ENCODE measurements around the gene SLCO3A1. TPM values are rescaled to one million over a fixed set of nuclear protein-coding genes. Genes with fewer than 3 reads are reported as not detected.

Gene SLCO3A1
- total RNA-seq, 1 donor = 8.6 TPM

DNA sequence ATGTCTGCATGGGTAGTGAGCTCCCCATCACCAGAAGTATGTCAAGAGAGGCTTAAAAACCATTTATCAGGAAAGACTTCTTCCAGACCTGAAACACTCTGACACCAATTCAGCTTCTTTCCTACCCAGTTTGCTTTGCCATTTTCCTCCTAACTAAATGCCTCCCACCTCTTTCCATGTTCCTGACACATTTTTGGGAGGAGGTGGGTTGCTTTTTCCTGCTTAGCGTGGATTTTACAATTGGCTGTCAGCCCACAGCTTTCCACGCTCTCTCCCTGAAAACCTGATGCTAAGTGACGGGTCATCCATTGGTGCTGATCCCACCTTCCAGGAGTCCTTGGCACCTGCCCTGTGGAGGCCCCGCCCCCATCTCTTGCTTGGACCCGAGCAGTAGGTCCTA lies 275.3 kb downstream of the SLCO3A1 start:
- DNase-seq (ENCODE audit: low read depth) = no peak
- TF ChIP-seq CTCF (IDR thresholded peaks at IDR 0.05; ENCODE audit: insufficient read depth, low read depth, low read length) = no peak
- no peak overlapping the region for H3K4me3 ChIP-seq (ENCODE audit: low read depth, low read length)

- no peak for DNase-seq (ENCODE audit: low read depth)
- no peak for TF ChIP-seq CTCF (IDR thresholded peaks at IDR 0.05; ENCODE audit: insufficient read depth, low read depth, low read length)
- no peak overlapping the region for H3K4me3 ChIP-seq (ENCODE audit: low read depth, low read length)
Measured at GRCh38 chr15:92130244-92130643, 276.7 kb downstream of the SLCO3A1 start.

DNA sequence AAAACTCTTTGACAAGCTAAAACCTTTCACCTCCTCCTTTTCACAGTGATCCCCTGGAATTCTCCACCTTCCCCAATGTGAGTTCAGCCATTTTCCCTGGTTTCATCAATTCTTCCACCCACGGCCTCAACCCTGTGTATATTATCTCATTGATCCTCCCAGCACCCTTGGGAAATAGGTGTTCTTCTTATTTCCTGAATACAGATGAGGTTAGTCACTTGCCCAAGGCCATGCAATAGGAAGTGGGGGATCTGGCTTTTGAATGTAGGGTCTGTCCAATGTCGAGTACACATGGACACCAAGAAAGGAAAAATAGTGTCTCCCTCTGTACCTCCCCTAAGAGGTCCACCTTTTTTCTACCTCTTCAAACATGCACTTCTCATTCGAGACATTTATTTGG lies 277.4 kb downstream of the SLCO3A1 start:
- no peak for DNase-seq (ENCODE audit: low read depth)
- H3K4me3 ChIP-seq (ENCODE audit: low read depth, low read length) = no peak overlapping the region
- no peak for TF ChIP-seq CTCF (IDR thresholded peaks at IDR 0.05; ENCODE audit: insufficient read depth, low read depth, low read length)

- no peak for DNase-seq (ENCODE audit: low read depth)
- TF ChIP-seq CTCF (IDR thresholded peaks at IDR 0.05; ENCODE audit: insufficient read depth, low read depth, low read length) = no peak
- no peak overlapping the region for H3K4me3 ChIP-seq (ENCODE audit: low read depth, low read length)
Measured at GRCh38 chr15:92132982-92133755, 279.7 kb downstream of the SLCO3A1 start.

- DNase-seq (ENCODE audit: low read depth) = no peak
- TF ChIP-seq CTCF (IDR thresholded peaks at IDR 0.05; ENCODE audit: insufficient read depth, low read depth, low read length) = no peak
- no peak overlapping the region for H3K4me3 ChIP-seq (ENCODE audit: low read depth, low read length)
Measured at GRCh38 chr15:92140796-92141195, 287.3 kb downstream of the SLCO3A1 start.

DNA sequence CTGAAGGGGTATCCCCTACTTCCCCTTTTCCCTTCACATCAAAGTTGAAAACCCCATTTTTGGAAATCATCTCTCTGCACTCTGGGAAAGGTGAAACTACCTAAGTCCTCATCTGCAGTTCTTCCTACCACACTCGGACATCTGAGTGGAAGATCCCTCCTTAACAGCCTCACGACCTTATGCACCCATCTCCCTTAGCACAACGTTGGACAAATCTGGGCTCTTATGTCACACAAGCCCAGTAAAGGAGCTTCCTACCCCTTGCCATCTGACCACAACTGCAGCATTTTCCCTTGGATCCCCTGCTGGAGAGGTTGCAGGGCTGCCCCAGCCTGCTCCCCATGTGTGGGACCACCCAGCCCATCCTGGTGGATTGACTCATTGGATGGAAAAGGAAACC lies 288.1 kb downstream of the SLCO3A1 start:
- H3K4me3 ChIP-seq (ENCODE audit: low read depth, low read length) = no peak overlapping the region
- no peak for DNase-seq (ENCODE audit: low read depth)
- TF ChIP-seq CTCF (IDR thresholded peaks at IDR 0.05; ENCODE audit: insufficient read depth, low read depth, low read length) = no peak

Measured in fibroblast of villous mesenchyme (primary cell).